Glomerular endothelial cell (primary cell): ENCODE data around the gene ONECUT3. TPM values are rescaled to one million over a fixed set of nuclear protein-coding genes. Genes with fewer than 3 reads are reported as not detected.

Source experiments
- DNase-seq: peaks from one replicate; pipeline ENCODE4 v3.0.0-alpha.2; 2011; ENCODE audit warnings: low read depth, low spot score; ENCODE audit errors: extremely low read depth
- total RNA-seq: library from RNA; depleted of rRNA; stranded (reverse); fragments of >200 nt; gene quantifications from 2 replicates; pipeline ENCODE4 v1.2.3, GENCODE V29; 2015

ONECUT3 gene
- total RNA-seq, 1 donor from 2014 or later: not detected

GRCh38 chr19:1767464-1767933, 14.2 kb downstream of the ONECUT3 start:
- no peak for DNase-seq

- no peak for DNase-seq
Observed at GRCh38 chr19:1768248-1768647, 14.9 kb downstream of the ONECUT3 start.

GRCh38 chr19:1768918-1769644, 15.8 kb downstream of the ONECUT3 start:
- DNase-seq: no peak

GRCh38 chr19:1769645-1769985, 16.3 kb downstream of the ONECUT3 start:
- no peak for DNase-seq

GRCh38 chr19:1770866-1771576, 17.7 kb downstream of the ONECUT3 start:
- no peak for DNase-seq

- DNase-seq: no peak
Observed at GRCh38 chr19:1773184-1773583, 19.9 kb downstream of the ONECUT3 start.

- DNase-seq: no peak
Observed at GRCh38 chr19:1774989-1775772, 21.9 kb downstream of the ONECUT3 start.

- DNase-seq: no peak
Observed at GRCh38 chr19:1775951-1776605, 22.8 kb downstream of the ONECUT3 start.

GRCh38 chr19:1776606-1777147, 23.4 kb downstream of the ONECUT3 start:
- no peak for DNase-seq

GRCh38 chr19:1777149-1777548, 23.8 kb downstream of the ONECUT3 start:
- no peak for DNase-seq

GRCh38 chr19:1779574-1779973, 26.3 kb downstream of the ONECUT3 start:
- no peak for DNase-seq

GRCh38 chr19:1780272-1780958, 27.1 kb downstream of the ONECUT3 start:
- no peak for DNase-seq

GRCh38 chr19:1782521-1782920, 29.2 kb downstream of the ONECUT3 start:
- no peak for DNase-seq

- no peak for DNase-seq
Observed at GRCh38 chr19:1783354-1783753, 30.0 kb downstream of the ONECUT3 start.

- no peak for DNase-seq
Observed at GRCh38 chr19:1783874-1784273, 30.6 kb downstream of the ONECUT3 start.

GRCh38 chr19:1785310-1785709, 32.0 kb downstream of the ONECUT3 start:
- DNase-seq: no peak

GRCh38 chr19:1786668-1787067, 33.4 kb downstream of the ONECUT3 start:
- DNase-seq: no peak

- no peak for DNase-seq
Observed at GRCh38 chr19:1787116-1787515, 33.8 kb downstream of the ONECUT3 start.

- DNase-seq: no peak
Observed at GRCh38 chr19:1789261-1790041, 36.1 kb downstream of the ONECUT3 start.
